Esophagus muscularis mucosa (tissue), 4 donors: ENCODE data around the gene ADGRB2. TPM values are rescaled to one million over a fixed set of nuclear protein-coding genes. Genes with fewer than 3 reads are reported as not detected.

Experiments
- DNase-seq: peaks from one replicate; pipeline ENCODE4 v3.0.0-alpha.2; 2017; ENCODE audit errors: extremely low spot score
- H3K27ac ChIP-seq, 4 donors: fragments of 200-600 bp; sonication (generic); replicated peaks in 1 of 4; 1 replicate in 3 of 4; 2 replicates in 1 of 4; pipeline ENCODE4 v1.5.1; 2016 to 2019; ENCODE audit warnings: mild to moderate bottlenecking in 1 of 4
- H3K27me3 ChIP-seq, 4 donors: fragments of 200-600 bp; sonication (generic); one replicate each; pipeline versions ENCODE4 v1.5.1 to v1.6.0; 2016 to 2019
- H3K36me3 ChIP-seq, 4 donors: fragments of 200-600 bp; sonication (generic); one replicate each; pipeline ENCODE4 v1.5.1; 2016 to 2019
- H3K4me1 ChIP-seq, 4 donors: fragments of 200-600 bp; sonication (generic); one replicate each; pipeline ENCODE4 v1.5.1; 2016 to 2019
- H3K4me3 ChIP-seq, 4 donors: fragments of 200-600 bp; sonication (generic); 1 replicate in 2 of 4; 2 replicates in 2 of 4; pipeline ENCODE4 v1.5.1; 2016 to 2019; ENCODE audit warnings: mild to moderate bottlenecking in 4 of 4, moderate library complexity in 1 of 4
- H3K9me3 ChIP-seq, 4 donors: fragments of 200-600 bp; sonication (generic); 1 replicate in 3 of 4; 2 replicates in 1 of 4; pipeline ENCODE4 v1.5.1; 2016 to 2019
- EP300 ChIP-seq: sonication (generic); formaldehyde crosslinking; IDR thresholded peaks from one replicate; pipeline ENCODE4 v1.6.1; 2017; ENCODE audit warnings: antibody characterized with exemption
- POLR2A ChIP-seq: fragments of 450-650 bp; IDR thresholded peaks from one replicate; pipeline ENCODE4 v1.6.1; 2017; ENCODE audit warnings: antibody characterized with exemption, moderate library complexity, mild to moderate bottlenecking, low read depth
- POLR2AphosphoS5 ChIP-seq, 2 donors: sonication (generic); formaldehyde crosslinking; IDR thresholded peaks; one replicate each; pipeline ENCODE4 v1.6.1; 2017; ENCODE audit warnings: antibody characterized with exemption in 2 of 2
- WGBS: methylation state at CpG from one replicate; pipeline ENCODE4 v1.1.5; 2018; 5-methylcytosine and 5-hydroxymethylcytosine counted together
- intact Hi-C: fragments of 100-400 bp; cut with DNase I; formaldehyde crosslinking; loops from one replicate; pipeline ENCODE4 v1.15.1; 2023
- total RNA-seq, 4 donors: library from RNA; depleted of rRNA; stranded (reverse); fragments of >200 nt; gene quantifications; one replicate each; pipeline versions ENCODE4 v1.1.0 to v1.2.1, GENCODE V29; 2016
- TF ChIP-seq, protein P1 (sequence below), 3 experiments: fragments of 200-600 bp in 2 of 3; fragments of 450-650 bp in 1 of 3; sonication (generic) in 2 of 3; IDR thresholded peaks; one replicate each; pipeline ENCODE4 v1.5.1; 2017 to 2019; ENCODE audit warnings: antibody characterized with exemption in 3 of 3, mild to moderate bottlenecking in 2 of 3, moderate library complexity in 1 of 3

Gene ADGRB2
- 1 to 10 TPM in 2 of 4 donors, under 1 TPM in 2; 0.83 to 4.2 (median 2.1) TPM for total RNA-seq

GRCh38 chr1:31764312-31765040 lies at the start of gene ADGRB2:
ADGRB2 (minus strand) TSS chr1:31764340; CDS start chr1:31757221, 7,119 bp downstream.
- H3K4me1 ChIP-seq, result peaks cover 40 to 53% (median 44%) of the 10 kb centered on the region in 4 donors
- peaks cover 0 to 41% (median 16%) of the 10 kb centered on the region in 4 donors for H3K27me3 ChIP-seq
- intact Hi-C loops, result loop anchor here (5.0 kb wide), 1 partner anchor 198 kb away; no protein-coding TSS in a partner anchor
- H3K4me3 ChIP-seq, result peak within 1 kb of the TSS; percentile 59 to 66 (median 62)
- TF ChIP-seq EP300 (no peak), POLR2AphosphoS5 (IDR thresholded peaks at IDR 0.05) (no peak)
- TF ChIP-seq, protein P1, sequence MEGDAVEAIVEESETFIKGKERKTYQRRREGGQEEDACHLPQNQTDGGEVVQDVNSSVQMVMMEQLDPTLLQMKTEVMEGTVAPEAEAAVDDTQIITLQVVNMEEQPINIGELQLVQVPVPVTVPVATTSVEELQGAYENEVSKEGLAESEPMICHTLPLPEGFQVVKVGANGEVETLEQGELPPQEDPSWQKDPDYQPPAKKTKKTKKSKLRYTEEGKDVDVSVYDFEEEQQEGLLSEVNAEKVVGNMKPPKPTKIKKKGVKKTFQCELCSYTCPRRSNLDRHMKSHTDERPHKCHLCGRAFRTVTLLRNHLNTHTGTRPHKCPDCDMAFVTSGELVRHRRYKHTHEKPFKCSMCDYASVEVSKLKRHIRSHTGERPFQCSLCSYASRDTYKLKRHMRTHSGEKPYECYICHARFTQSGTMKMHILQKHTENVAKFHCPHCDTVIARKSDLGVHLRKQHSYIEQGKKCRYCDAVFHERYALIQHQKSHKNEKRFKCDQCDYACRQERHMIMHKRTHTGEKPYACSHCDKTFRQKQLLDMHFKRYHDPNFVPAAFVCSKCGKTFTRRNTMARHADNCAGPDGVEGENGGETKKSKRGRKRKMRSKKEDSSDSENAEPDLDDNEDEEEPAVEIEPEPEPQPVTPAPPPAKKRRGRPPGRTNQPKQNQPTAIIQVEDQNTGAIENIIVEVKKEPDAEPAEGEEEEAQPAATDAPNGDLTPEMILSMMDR (IDR thresholded peaks at IDR 0.05), result no peak
- no peaks in the 10 kb centered on the region for H3K36me3 ChIP-seq
- WGBS, result 12% methylated on average over 8 of the region's 59 CpGs
- no peak for DNase-seq
- no peaks in the 10 kb centered on the region for H3K9me3 ChIP-seq
- no peak within 1 kb of the TSS for H3K27ac ChIP-seq

DNA sequence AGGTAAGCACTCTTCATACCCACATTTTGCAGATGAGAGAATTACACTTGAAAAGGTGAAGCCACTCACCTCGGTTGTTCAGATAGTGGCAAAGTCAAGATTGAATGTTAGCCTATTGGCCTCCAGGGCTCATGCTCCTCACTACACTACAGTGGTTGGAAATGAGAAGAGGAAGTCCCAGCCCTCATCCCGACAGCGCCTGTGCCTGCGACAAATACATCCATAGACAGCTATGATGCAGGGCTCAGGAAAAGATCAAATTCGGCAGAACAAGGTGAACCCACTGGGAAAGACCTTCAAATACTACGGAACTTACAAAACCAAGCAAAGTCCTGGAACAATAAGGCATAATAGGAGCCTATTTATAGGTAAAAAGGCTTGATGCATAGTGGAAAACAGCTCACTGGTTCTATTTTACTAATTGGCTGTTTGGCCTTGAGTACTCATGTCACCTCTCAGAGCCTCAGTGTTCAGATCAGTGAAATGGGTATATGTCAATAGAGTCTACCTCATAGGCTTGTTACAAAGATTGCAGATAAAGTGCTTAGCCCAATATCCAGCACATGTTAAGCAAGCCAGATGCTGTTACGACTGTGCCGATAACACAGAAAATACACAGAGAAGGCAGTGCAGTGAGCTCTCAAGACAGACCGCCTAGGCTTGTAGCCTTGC lies 48.2 kb upstream of the ADGRB2 start:
- intact Hi-C loops, result no loop called here
- H3K4me1 ChIP-seq, result peaks cover 0 to 7% (median 0%) of the 10 kb centered on the region in 4 donors
- TF ChIP-seq POLR2AphosphoS5 (IDR thresholded peaks at IDR 0.05), result no peak
- TF ChIP-seq EP300, result no peak
- TF ChIP-seq POLR2A, result no peak
- TF ChIP-seq, protein P1 (IDR thresholded peaks at IDR 0.05), result no peak
- no peak overlapping the region for H3K4me3 ChIP-seq
- 80% methylated on average over 9 of the region's 9 CpGs for WGBS
- H3K36me3 ChIP-seq, result no peaks in the 10 kb centered on the region
- H3K27ac ChIP-seq, result no peak overlapping the region
- DNase-seq, result no peak
- H3K9me3 ChIP-seq, result no peaks in the 10 kb centered on the region
- no peaks in the 10 kb centered on the region for H3K27me3 ChIP-seq

DNA sequence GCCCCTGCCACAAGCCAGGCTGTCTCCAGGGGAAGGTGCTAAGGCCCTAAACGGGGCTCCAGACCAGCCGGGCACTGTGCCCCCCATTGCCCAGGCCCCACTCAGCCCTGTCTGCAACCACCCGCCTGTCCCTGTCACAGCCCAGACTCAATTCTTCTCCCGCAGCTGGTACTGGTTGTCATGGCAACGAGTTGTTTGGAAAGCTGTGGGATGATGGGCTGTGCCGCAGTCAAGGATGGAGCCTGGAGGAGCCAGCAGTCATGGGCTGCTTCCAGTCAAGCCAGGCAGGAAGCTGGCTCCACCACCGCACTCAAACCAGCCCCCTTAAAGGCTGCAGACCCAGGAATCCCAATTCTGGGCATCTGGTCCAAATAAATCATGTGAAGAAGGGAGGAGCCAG lies 47.5 kb upstream of the ADGRB2 start:
- DNase-seq, result no peak
- Histone ChIP-seq H3K9me3 (no peaks in the 10 kb centered on the region), H3K27me3 (no peaks in the 10 kb centered on the region), H3K27ac (no peak overlapping the region), H3K36me3 (no peaks in the 10 kb centered on the region), H3K4me1 (peaks cover 0 to 7% (median 0%) of the 10 kb centered on the region in 4 donors), H3K4me3 (no peak overlapping the region)
- TF ChIP-seq, protein P1 (IDR thresholded peaks at IDR 0.05), result no peak
- TF ChIP-seq EP300 (no peak), POLR2A (no peak), POLR2AphosphoS5 (IDR thresholded peaks at IDR 0.05) (no peak)
- 62% methylated on average over 3 of the region's 7 CpGs for WGBS
- intact Hi-C loops, result no loop called here

GRCh38 chr1:31809698-31810097 lies 45.6 kb upstream of the ADGRB2 start:
- Histone ChIP-seq H3K4me1 (peaks cover 0 to 7% (median 0%) of the 10 kb centered on the region in 4 donors), H3K36me3 (no peaks in the 10 kb centered on the region), H3K27ac (no peak overlapping the region), H3K4me3 (no peak overlapping the region), H3K27me3 (no peaks in the 10 kb centered on the region), H3K9me3 (no peaks in the 10 kb centered on the region)
- intact Hi-C loops, result no loop called here
- TF ChIP-seq POLR2AphosphoS5 (IDR thresholded peaks at IDR 0.05) (no peak), EP300 (no peak), POLR2A (no peak)
- TF ChIP-seq, protein P1 (IDR thresholded peaks at IDR 0.05), result no peak
- WGBS, result 67% methylated on average over 4 of the region's 4 CpGs
- no peak for DNase-seq
